ENCODE results near the gene DUSP9. TPM values are rescaled to one million over a fixed set of nuclear protein-coding genes. Genes with fewer than 3 reads are reported as not detected.
"Not testable (repeated sequence)": the region's sequence is repeated elsewhere in the genome, so short reads cannot be mapped to it uniquely, and the experiment has no call there.

The DUSP9 gene
- total RNA-seq, 1 donor from 2014 or later = 0.21 TPM

GRCh38 chrX:153688911-153689590, 42.0 kb downstream of the DUSP9 start:
- no peak for TF ChIP-seq CTCF (IDR thresholded peaks at IDR 0.05)
- TF ChIP-seq EZH2phosphoT487 (IDR thresholded peaks at IDR 0.05) = no peak
- TF ChIP-seq EZH2 (IDR thresholded peaks at IDR 0.05) = no peak

DNA sequence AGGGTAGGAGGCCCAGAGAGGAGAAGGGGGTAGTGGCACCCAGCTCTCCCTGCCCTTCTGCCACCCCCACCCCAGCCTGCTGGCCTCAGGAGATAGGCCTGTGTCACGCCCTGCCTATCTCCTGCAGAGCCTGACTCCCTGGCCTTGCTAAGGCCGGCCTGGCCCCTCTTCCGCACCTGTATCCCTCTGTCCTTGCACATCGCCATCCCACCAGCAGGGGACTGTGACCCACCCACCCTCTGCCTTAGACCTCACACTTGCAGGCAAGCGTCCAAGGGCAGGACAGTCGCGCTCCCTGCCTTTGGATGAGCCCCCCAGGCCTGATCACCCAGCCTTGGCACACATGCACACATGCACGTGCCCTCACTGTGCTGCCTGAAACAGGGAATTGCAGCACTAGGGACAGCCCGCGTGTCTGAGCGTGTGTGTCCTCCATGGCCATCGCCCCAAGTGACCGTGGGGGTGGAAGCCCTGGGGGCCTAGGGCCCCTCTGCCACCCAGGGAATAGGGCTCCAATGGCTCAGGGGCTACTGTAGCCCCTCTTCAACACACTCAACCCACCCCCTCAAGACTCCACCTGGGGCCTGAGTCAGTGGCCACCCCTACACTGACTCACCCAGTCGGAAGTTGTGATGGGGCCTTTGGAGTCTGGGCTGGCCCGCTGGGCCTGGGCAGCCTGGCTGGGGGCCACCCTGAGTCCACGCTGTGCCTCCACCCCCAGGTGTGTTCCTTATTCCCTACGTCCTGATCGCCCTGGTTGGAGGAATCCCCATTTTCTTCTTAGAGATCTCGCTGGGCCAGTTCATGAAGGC, 42.9 kb downstream of the DUSP9 start:
- peaks cover 3% of the 10 kb centered on the region for H3K27me3 Mint-ChIP-seq (ENCODE audit: insufficient read depth, low read depth)
- H3K27ac Mint-ChIP-seq = no peak overlapping the region
- H3K27me3 ChIP-seq = no peaks in the 10 kb centered on the region
- no peaks in the 10 kb centered on the region for H3K36me3 ChIP-seq
- peak overlapping the region; percentile 83 for H3K4me2 ChIP-seq
- peaks cover 59% of the 10 kb centered on the region for H4K20me1 ChIP-seq (ENCODE audit: low read depth)
- H3K79me2 ChIP-seq (ENCODE audit: low read depth) = peaks cover 59% of the 10 kb centered on the region
- TF ChIP-seq EZH2phosphoT487 (IDR thresholded peaks at IDR 0.05) (no peak), CTCF (IDR thresholded peaks at IDR 0.05) (peak; percentile 34)
- H3K27ac ChIP-seq = no peak overlapping the region
- no peak overlapping the region for H2AFZ ChIP-seq (replicated peaks)
- peaks cover 17% of the 10 kb centered on the region for H3K4me1 Mint-ChIP-seq
- H3K4me3 Mint-ChIP-seq = peak overlapping the region; percentile 82
- H3F3A ChIP-seq (ENCODE audit: low read depth) = peaks cover 21% of the 10 kb centered on the region
- H3K4me3 ChIP-seq = peak overlapping the region; percentile 59
- peaks cover 9% of the 10 kb centered on the region for H3K9me3 Mint-ChIP-seq
- H3K4me1 ChIP-seq = no peaks in the 10 kb centered on the region
- peak; percentile 34 for DNase-seq (ENCODE audit: low spot score)
- H3K9ac ChIP-seq = peak overlapping the region; percentile 42
- no peaks in the 10 kb centered on the region for H3K9me3 ChIP-seq (ENCODE audit: low read depth)
- H3K36me3 Mint-ChIP-seq = no peaks in the 10 kb centered on the region

More at GRCh38 chrX:153688911-153689590, 42.0 kb downstream of the DUSP9 start:
- Histone ChIP-seq H3K4me3 (peak overlapping the region; percentile 59), H3F3A (ENCODE audit: low read depth) (peaks cover 25% of the 10 kb centered on the region), H3K27me3 (no peaks in the 10 kb centered on the region), H3K9me3 (ENCODE audit: low read depth) (no peaks in the 10 kb centered on the region), H3K36me3 (no peaks in the 10 kb centered on the region), H2AFZ (replicated peaks) (no peak overlapping the region), H4K20me1 (ENCODE audit: low read depth) (peaks cover 52% of the 10 kb centered on the region), H3K27ac (no peak overlapping the region), H3K9ac (peak overlapping the region; percentile 45), H3K79me2 (ENCODE audit: low read depth) (peaks cover 59% of the 10 kb centered on the region), H3K4me2 (peak overlapping the region; percentile 83), H3K4me1 (peaks cover under 1% of the 10 kb centered on the region)
- DNase-seq (ENCODE audit: low spot score) = peak; percentile 49
- H3K36me3 Mint-ChIP-seq = no peaks in the 10 kb centered on the region
- peaks cover 3% of the 10 kb centered on the region for H3K27me3 Mint-ChIP-seq (ENCODE audit: insufficient read depth, low read depth)
- peaks cover 17% of the 10 kb centered on the region for H3K4me1 Mint-ChIP-seq
- H3K4me3 Mint-ChIP-seq = peak overlapping the region; percentile 82
- H3K9me3 Mint-ChIP-seq = peaks cover 8% of the 10 kb centered on the region
- no peak overlapping the region for H3K27ac Mint-ChIP-seq

- H3K27ac Mint-ChIP-seq = no peak overlapping the region
- Histone ChIP-seq H3K36me3 (no peaks in the 10 kb centered on the region), H3K79me2 (ENCODE audit: low read depth) (peaks cover 56% of the 10 kb centered on the region), H4K20me1 (ENCODE audit: low read depth) (peaks cover 65% of the 10 kb centered on the region), H3F3A (ENCODE audit: low read depth) (peaks cover 14% of the 10 kb centered on the region), H3K4me3 (peak overlapping the region; percentile 59), H2AFZ (replicated peaks) (no peak overlapping the region), H3K4me2 (peak overlapping the region; percentile 83), H3K4me1 (no peaks in the 10 kb centered on the region), H3K27ac (no peak overlapping the region), H3K27me3 (no peaks in the 10 kb centered on the region), H3K9ac (peak overlapping the region; percentile 42), H3K9me3 (ENCODE audit: low read depth) (no peaks in the 10 kb centered on the region)
- H3K27me3 Mint-ChIP-seq (ENCODE audit: insufficient read depth, low read depth) = peaks cover 3% of the 10 kb centered on the region
- DNase-seq (ENCODE audit: low spot score) = no peak
- H3K9me3 Mint-ChIP-seq = peaks cover 9% of the 10 kb centered on the region
- H3K4me1 Mint-ChIP-seq = peaks cover 17% of the 10 kb centered on the region
- H3K4me3 Mint-ChIP-seq = peak overlapping the region; percentile 66
- no peaks in the 10 kb centered on the region for H3K36me3 Mint-ChIP-seq
- TF ChIP-seq EZH2phosphoT487 (IDR thresholded peaks at IDR 0.05) (no peak), CTCF (IDR thresholded peaks at IDR 0.05) (no peak), EZH2 (IDR thresholded peaks at IDR 0.05) (no peak)
Observed at GRCh38 chrX:153690466-153690865, 43.5 kb downstream of the DUSP9 start.

GRCh38 chrX:153691032-153691827, 44.2 kb downstream of the DUSP9 start:
- DNase-seq (ENCODE audit: low spot score); H3K36me3 ChIP-seq; H3K9me3 ChIP-seq (ENCODE audit: low read depth); H3K36me3 Mint-ChIP-seq; H3F3A ChIP-seq (ENCODE audit: low read depth); H3K27ac Mint-ChIP-seq; H3K27me3 Mint-ChIP-seq (ENCODE audit: insufficient read depth, low read depth); H3K27ac ChIP-seq; H3K4me1 ChIP-seq; H3K27me3 ChIP-seq; H3K9me3 Mint-ChIP-seq; H2AFZ ChIP-seq (replicated peaks); H3K9ac ChIP-seq: not testable (repeated sequence)
- Histone ChIP-seq H3K79me2 (ENCODE audit: low read depth) (peaks cover 49% of the 10 kb centered on the region), H4K20me1 (ENCODE audit: low read depth) (peaks cover 73% of the 10 kb centered on the region), H3K4me2 (peak overlapping the region; percentile 83), H3K4me3 (peak overlapping the region; percentile 19)
- peak overlapping the region; percentile 67 for H3K4me3 Mint-ChIP-seq
- H3K4me1 Mint-ChIP-seq = peaks cover 14% of the 10 kb centered on the region
